ENCODE data around the gene TNF.

The TNF gene

GRCh38 chr6:31544676-31545075 is 30.7 kb upstream of the TNF start:
- TF ChIP-seq, protein P1, sequence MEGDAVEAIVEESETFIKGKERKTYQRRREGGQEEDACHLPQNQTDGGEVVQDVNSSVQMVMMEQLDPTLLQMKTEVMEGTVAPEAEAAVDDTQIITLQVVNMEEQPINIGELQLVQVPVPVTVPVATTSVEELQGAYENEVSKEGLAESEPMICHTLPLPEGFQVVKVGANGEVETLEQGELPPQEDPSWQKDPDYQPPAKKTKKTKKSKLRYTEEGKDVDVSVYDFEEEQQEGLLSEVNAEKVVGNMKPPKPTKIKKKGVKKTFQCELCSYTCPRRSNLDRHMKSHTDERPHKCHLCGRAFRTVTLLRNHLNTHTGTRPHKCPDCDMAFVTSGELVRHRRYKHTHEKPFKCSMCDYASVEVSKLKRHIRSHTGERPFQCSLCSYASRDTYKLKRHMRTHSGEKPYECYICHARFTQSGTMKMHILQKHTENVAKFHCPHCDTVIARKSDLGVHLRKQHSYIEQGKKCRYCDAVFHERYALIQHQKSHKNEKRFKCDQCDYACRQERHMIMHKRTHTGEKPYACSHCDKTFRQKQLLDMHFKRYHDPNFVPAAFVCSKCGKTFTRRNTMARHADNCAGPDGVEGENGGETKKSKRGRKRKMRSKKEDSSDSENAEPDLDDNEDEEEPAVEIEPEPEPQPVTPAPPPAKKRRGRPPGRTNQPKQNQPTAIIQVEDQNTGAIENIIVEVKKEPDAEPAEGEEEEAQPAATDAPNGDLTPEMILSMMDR (IDR thresholded peaks at IDR 0.05; ENCODE audit: insufficient read depth, low read depth, low read length, missing control alignments), result no peak
- no peak for DNase-seq (ENCODE audit: low read depth)
- H3K4me3 ChIP-seq (ENCODE audit: low read length), result no peak overlapping the region

DNA sequence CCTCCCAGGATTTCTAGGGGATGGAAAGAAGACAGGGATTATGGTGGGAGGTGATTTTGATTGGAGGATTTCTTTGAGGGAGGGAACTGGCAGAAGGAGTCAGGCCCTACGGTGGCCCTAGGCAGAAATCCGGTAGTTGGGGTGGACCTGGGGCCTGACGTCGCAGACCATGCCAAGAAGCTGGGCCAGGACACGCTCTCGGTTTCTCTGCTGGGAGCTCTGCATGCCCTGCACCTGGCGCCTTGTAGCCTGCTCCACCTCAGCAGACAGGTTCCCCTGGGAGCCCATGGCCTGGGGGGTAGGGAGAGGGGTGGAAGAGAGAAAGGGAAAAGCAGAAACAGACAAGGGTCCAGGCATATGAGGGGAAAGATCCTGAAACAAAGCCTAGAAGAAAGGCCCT is 30.1 kb upstream of the TNF start:
- TF ChIP-seq, protein P1 (IDR thresholded peaks at IDR 0.05; ENCODE audit: insufficient read depth, low read depth, low read length, missing control alignments), result no peak
- DNase-seq (ENCODE audit: low read depth), result no peak
- H3K4me3 ChIP-seq (ENCODE audit: low read length), result no peak overlapping the region

GRCh38 chr6:31546339-31546957 is 28.9 kb upstream of the TNF start, which contains the start of gene ATP6V1G2:
Gene ATP6V1G2 (minus strand): TSS chr6:31546608. CDS start chr6:31546559, 49 bp downstream.
- DNase-seq (ENCODE audit: low read depth), result peak; percentile 98
- peak within 1 kb of the TSS; percentile 54 for H3K4me3 ChIP-seq (ENCODE audit: low read length)
- TF ChIP-seq, protein P1 (IDR thresholded peaks at IDR 0.05; ENCODE audit: insufficient read depth, low read depth, low read length, missing control alignments), result peak; percentile 100

DNA sequence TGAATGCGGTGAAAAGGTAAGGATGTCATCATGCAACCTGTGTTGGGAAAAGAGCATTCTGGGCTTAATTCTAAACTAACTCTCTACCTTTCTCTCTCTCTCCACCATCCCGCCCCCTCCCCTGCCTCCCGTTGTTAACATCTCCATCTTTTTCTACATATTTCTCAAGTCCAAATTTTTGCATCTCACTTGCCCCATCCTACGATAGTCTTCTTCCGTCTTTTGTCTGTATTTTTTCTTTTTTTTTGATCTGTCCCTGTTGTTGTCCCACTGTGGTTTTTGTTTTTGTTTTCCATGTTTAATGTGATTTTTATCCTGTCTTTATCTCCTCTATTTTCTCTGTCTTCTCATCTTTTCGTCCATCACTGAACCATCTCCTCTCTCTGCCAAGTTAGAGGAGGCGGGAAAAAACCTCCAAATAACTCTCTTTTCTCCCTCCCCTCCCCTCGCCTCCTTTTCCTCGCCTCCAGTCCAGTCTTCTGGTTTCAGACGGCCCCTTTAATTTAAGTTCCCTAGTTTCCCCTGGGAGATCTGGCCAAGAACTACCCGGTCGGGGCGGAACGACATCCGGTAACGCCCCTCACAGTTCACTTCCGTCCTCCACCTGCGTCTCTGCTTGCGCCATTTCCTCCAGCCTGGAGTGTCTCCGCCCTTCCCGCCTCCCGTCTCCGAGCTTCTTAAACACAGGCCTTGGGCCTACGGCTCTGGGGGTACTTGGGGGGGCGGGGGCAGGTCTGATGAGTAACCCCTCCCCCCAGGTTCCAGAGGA is 28.2 kb upstream of the TNF start, which contains the start of gene NFKBIL1:
TSS of gene NFKBIL1 (plus strand) at position 651 of the 769 bp plus-strand sequence. CDS start at position 738, 87 bp downstream.
- peak; percentile 98 for DNase-seq (ENCODE audit: low read depth)
- peak within 1 kb of the TSS; percentile 54 for H3K4me3 ChIP-seq (ENCODE audit: low read length)
- TF ChIP-seq, protein P1 (IDR thresholded peaks at IDR 0.05; ENCODE audit: insufficient read depth, low read depth, low read length, missing control alignments), result no peak

DNA sequence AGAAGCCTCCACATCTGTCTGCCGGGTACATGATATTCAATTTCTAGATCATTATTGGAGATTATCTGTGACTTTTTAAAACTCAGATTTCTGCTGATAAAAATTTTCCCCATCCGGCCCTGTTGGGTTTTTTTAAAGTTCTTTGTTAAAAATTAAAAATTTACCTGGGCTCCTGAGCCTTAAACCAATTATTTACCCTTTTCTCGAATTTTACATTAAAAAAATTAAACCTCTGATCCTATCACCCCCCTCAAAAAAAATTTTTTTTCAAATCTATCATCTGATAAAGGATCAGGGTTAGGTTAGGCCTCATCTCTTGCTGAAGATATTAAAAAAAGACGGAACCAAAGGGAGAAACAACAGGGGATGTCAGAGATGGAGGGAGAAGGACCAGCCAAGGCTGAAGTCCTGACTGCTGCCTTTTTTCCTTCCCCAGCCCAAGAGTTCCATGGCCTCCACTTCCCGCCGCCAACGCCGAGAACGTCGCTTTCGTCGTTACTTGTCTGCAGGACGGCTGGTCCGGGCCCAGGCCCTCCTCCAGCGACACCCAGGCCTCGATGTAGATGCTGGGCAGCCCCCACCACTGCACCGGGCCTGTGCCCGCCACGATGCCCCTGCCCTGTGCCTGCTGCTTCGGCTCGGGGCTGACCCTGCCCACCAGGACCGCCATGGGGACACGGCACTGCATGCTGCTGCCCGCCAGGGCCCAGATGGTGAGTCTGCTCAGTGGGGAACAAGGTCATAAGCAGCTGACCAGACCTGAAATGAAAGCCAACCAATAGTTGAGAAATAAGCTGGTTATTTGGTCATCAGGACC is 27.4 kb upstream of the TNF start:
- TF ChIP-seq, protein P1 (IDR thresholded peaks at IDR 0.05; ENCODE audit: insufficient read depth, low read depth, low read length, missing control alignments), result no peak
- H3K4me3 ChIP-seq (ENCODE audit: low read length), result peak overlapping the region; percentile 54
- no peak for DNase-seq (ENCODE audit: low read depth)

- TF ChIP-seq, protein P1 (IDR thresholded peaks at IDR 0.05; ENCODE audit: insufficient read depth, low read depth, low read length, missing control alignments), result no peak
- no peak for DNase-seq (ENCODE audit: low read depth)
- peak overlapping the region; percentile 54 for H3K4me3 ChIP-seq (ENCODE audit: low read length)
Observed at GRCh38 chr6:31548544-31548873, 26.9 kb upstream of the TNF start.

Measured in epithelial cell of esophagus (primary cell).